ENCODE data around the gene CCNE1.
A peak's percentile ranks its signal among the peaks of the same experiment; 100 is the strongest.

Gene CCNE1

DNA sequence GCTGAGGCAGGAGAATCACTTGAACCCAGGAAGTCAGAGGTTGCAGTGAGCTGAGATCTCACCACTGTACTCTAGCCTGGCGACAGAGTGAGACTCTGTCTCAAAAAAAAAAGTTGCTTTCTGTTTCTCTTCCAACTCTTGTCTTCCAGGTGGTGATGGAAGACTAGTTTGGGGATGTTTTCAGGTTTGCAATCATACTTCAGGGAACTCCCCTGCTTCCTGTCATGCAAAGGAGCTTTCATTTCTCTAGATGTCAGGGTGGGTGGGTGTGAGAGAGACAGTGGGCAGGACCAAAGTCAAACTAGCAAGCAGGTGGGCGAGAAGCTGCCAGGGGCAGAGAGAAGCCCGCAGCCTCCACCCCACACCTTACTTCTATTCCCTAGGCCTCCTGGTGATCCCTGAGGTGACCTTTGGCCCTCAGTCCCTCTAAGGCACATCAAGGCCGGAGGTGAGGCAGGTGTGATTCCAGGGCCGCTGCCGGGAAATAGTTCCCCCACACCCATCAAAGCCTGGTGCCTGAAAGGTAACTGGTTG lies 25.7 kb downstream of the CCNE1 start:
- no peak for DNase-seq (ENCODE audit: low read depth)
- no peak overlapping the region for H3K4me3 ChIP-seq (replicated peaks; ENCODE audit: low read depth, low read length)
- TF ChIP-seq, protein P1, sequence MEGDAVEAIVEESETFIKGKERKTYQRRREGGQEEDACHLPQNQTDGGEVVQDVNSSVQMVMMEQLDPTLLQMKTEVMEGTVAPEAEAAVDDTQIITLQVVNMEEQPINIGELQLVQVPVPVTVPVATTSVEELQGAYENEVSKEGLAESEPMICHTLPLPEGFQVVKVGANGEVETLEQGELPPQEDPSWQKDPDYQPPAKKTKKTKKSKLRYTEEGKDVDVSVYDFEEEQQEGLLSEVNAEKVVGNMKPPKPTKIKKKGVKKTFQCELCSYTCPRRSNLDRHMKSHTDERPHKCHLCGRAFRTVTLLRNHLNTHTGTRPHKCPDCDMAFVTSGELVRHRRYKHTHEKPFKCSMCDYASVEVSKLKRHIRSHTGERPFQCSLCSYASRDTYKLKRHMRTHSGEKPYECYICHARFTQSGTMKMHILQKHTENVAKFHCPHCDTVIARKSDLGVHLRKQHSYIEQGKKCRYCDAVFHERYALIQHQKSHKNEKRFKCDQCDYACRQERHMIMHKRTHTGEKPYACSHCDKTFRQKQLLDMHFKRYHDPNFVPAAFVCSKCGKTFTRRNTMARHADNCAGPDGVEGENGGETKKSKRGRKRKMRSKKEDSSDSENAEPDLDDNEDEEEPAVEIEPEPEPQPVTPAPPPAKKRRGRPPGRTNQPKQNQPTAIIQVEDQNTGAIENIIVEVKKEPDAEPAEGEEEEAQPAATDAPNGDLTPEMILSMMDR (IDR thresholded peaks at IDR 0.05; ENCODE audit: low read length, missing control alignments), result no peak

DNA sequence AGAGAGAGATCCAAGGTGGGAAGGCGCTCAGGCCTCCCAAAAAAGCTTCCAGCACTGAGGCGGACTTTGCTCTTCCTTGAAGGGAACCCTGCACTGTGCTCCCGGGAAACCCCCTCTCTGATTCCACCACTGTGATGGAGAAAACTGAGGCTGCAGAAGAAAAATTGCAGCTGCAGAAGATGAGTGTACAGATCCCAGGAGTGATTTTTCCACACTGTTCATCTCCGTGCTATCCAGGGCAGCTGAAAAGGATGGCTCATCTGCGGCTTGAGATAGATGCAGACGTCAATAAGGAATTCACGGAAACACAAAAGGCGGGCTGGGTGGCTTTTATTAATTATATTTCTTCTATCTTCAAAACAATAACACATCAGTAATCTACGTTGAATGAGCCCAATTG lies 26.2 kb downstream of the CCNE1 start:
- H3K4me3 ChIP-seq (replicated peaks; ENCODE audit: low read depth, low read length), result no peak overlapping the region
- no peak for DNase-seq (ENCODE audit: low read depth)
- TF ChIP-seq, protein P1 (IDR thresholded peaks at IDR 0.05; ENCODE audit: low read length, missing control alignments), result no peak

DNA sequence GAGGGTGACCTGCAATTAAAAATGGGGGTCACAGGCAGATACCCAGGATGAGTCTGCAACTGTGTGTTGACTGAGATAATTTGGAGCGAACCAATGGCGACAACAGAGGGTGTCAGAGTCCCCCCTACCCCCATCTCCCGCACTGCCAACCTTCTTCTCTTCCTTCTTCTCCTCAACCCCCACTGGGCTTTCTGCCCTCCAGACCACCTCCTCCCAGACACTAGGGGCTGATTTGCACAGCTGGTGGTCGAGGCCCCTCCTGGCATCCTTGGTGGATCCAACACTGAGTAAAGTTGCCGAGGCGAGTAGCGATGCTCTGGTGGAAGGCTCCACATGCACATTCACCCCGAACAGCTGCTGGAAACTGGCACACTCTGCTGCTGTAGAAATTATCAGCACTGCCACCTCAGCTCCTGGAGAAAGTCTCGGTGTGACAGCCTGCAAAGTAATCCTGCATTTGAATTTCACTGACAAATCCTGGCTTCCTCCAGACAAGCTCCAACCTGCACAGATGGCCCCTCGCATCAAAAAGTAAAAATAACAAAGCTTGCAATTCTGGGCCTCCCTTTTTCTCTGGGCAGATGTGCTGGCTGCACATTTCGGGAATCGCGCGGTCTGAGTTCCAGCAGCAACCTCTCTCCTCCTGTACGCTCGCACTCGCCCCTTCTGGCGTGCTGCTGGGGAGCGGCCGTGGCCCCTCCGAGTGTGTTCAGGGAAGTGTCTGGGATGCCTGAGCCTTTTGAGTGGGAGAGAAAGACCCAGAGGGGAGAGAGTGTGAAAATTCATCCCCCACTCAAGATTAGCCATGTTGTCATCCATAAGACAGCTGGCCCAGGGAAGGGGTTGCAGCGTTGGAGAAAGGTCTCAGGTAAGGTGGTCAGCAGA lies 28.5 kb downstream of the CCNE1 start:
- TF ChIP-seq, protein P1 (IDR thresholded peaks at IDR 0.05; ENCODE audit: low read length, missing control alignments), result no peak
- no peak overlapping the region for H3K4me3 ChIP-seq (replicated peaks; ENCODE audit: low read depth, low read length)
- no peak for DNase-seq (ENCODE audit: low read depth)

DNA sequence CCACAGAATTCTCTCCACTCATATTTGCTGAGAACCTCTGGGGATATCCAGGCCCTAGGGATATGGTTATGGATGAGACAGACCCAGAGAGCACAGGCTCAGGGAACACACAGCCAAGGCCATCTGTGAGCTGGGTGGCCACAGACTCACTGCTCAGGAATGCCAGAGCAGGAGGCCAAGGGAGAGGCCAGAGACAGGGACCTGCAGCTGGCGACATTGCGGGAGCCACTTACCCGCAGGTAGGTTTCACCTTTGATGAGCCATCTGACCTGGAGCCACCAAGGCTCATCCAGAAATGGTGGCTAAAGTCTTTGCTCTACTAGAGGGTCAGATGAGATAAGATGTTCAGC lies 29.4 kb downstream of the CCNE1 start:
- TF ChIP-seq, protein P1 (IDR thresholded peaks at IDR 0.05; ENCODE audit: low read length, missing control alignments), result no peak
- no peak overlapping the region for H3K4me3 ChIP-seq (replicated peaks; ENCODE audit: low read depth, low read length)
- DNase-seq (ENCODE audit: low read depth), result no peak

DNA sequence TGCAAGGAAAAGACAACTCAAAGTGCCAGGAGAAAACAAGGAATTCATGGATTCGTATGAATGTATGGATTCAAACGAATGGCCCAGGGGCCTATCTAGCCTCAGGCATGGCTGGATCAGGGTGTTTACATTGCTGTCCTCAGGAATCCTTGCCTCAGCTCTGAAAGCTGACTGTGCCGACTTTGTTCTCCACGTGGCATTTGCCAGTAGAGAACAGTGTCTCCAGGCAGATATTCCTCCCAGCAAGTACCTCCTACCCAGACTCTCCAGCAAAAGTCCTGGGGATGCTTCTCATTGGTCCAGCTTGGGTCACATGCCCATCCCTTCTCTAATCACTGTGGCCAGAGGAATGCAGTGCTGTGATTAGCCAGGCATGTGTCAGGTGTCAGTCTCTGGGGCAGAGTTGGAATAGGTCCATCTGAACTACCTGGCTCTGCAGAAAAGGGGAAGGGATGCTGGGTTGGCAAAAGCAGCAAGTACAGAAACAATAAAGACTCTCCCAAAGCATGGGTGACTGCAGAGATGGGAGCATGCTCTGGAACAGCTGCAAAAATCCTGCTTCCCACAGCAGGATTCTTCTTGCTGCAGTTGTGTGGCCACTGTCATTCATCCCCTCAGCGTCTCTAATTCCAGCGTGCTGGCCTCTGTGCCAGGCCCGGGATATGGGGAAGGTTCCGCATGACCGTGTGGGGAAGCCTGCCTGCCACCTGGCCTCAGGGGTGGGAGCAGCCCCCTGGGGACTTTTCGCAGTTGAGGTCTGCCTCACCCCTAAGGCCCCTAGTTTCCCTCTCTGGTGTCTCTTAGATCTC lies 30.0 kb downstream of the CCNE1 start:
- H3K4me3 ChIP-seq (replicated peaks; ENCODE audit: low read depth, low read length), result no peak overlapping the region
- DNase-seq (ENCODE audit: low read depth), result peak; percentile 43
- TF ChIP-seq, protein P1 (IDR thresholded peaks at IDR 0.05; ENCODE audit: low read length, missing control alignments), result no peak

DNA sequence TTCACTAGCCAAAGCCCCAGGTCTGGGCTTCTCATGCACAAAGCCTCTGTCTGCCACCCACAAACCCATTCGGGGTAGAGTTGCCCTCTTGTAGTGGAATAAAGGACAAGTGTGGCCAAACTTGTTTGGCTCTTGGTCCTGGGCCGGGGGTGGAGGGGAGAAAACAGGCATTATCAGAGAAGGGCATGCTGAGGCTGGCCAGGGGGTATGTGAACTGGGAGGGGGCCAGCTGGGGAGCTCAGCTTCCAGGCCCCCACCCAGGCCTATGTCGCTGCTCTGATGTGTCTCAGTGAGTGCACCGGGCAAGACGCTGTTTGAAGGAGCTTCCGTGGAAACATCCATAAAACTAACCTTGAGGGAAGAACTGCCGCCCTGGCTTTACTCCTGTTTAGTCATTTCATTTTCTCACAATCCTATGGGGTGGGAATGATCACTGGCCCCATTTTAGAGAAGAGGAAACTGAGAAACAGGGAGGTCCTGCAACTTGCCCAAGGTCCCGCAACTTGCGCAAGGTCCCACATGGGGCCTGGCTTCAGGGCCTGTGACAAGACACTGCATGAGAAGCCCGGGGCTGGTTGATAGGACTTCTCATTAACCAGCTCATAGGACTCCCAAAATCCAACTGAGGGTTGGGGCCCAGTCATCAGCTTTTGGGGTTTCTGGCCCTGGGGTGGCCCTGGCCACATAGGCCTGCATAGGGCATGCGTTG lies 30.8 kb downstream of the CCNE1 start:
- no peak for DNase-seq (ENCODE audit: low read depth)
- TF ChIP-seq, protein P1 (IDR thresholded peaks at IDR 0.05; ENCODE audit: low read length, missing control alignments), result no peak
- no peak overlapping the region for H3K4me3 ChIP-seq (replicated peaks; ENCODE audit: low read depth, low read length)
